WTC11 (cell line): ENCODE results near the gene FAM161A.

Experiments
- CBFB ChIP-seq: sonication (generic); formaldehyde crosslinking; IDR thresholded peaks from 2 replicates; pipeline ENCODE4 v1.8.1; 2022; ENCODE audit warnings: mild to moderate bottlenecking, low read depth, missing genetic modification reagents
- CTCF ChIP-seq: fragments of 200-600 bp; IDR thresholded peaks from 2 replicates; pipeline ENCODE4 v1.8.0; 2022; ENCODE audit warnings: antibody characterized with exemption
- E2F1 ChIP-seq: sonication (generic); formaldehyde crosslinking; IDR thresholded peaks from 2 replicates; pipeline ENCODE4 v1.8.0; 2022; ENCODE audit warnings: mild to moderate bottlenecking, missing genetic modification reagents
- ELF4 ChIP-seq: sonication (generic); formaldehyde crosslinking; IDR thresholded peaks from 2 replicates; pipeline ENCODE4 v1.8.1; 2022; ENCODE audit warnings: low read depth, mild to moderate bottlenecking, moderate library complexity, missing genetic modification reagents
- EMX1 ChIP-seq: fragments of 250-450 bp; sonication (Bioruptor Pico); IDR thresholded peaks from 2 replicates; pipeline ENCODE4 v1.8.0; 2021; ENCODE audit warnings: mild to moderate bottlenecking
- ETV6 ChIP-seq: sonication (generic); formaldehyde crosslinking; IDR thresholded peaks from 2 replicates; pipeline ENCODE4 v1.8.1; 2022; ENCODE audit warnings: mild to moderate bottlenecking, missing genetic modification reagents
- FOXJ3 ChIP-seq: sonication (generic); formaldehyde crosslinking; IDR thresholded peaks from 2 replicates; pipeline ENCODE4 v1.9.0; 2021; ENCODE audit warnings: missing genetic modification reagents, mild to moderate bottlenecking, borderline replicate concordance
- FOXP1 ChIP-seq: sonication (generic); formaldehyde crosslinking; IDR thresholded peaks from 2 replicates; pipeline ENCODE4 v1.8.0; 2022; ENCODE audit warnings: missing genetic modification reagents, mild to moderate bottlenecking, moderate library complexity, borderline replicate concordance
- GRHL2 ChIP-seq: fragments of 250-450 bp; sonication (Bioruptor Pico); IDR thresholded peaks from 2 replicates; pipeline ENCODE4 v1.8.0; 2022; ENCODE audit warnings: mild to moderate bottlenecking, moderate library complexity; ENCODE audit not compliant: insufficient replicate concordance, severe bottlenecking
- NFATC4 ChIP-seq: fragments of 250-450 bp; sonication (Bioruptor Pico); IDR thresholded peaks from 2 replicates; pipeline ENCODE4 v1.9.0; 2021; ENCODE audit warnings: mild to moderate bottlenecking
- SMAD3 ChIP-seq: sonication (generic); formaldehyde crosslinking; IDR thresholded peaks from 2 replicates; pipeline ENCODE4 v1.8.0; 2022; ENCODE audit warnings: missing genetic modification reagents, mild to moderate bottlenecking, borderline replicate concordance
- ZNF232 ChIP-seq: sonication (generic); formaldehyde crosslinking; IDR thresholded peaks from 2 replicates; pipeline ENCODE4 v1.8.0; 2022; ENCODE audit warnings: mild to moderate bottlenecking, missing genetic modification reagents
- ZNF281 ChIP-seq: sonication (generic); formaldehyde crosslinking; IDR thresholded peaks from 2 replicates; pipeline ENCODE4 v1.8.0; 2023; ENCODE audit warnings: mild to moderate bottlenecking, missing genetic modification reagents
- ZNF317 ChIP-seq: sonication (generic); formaldehyde crosslinking; IDR thresholded peaks from 2 replicates; pipeline ENCODE4 v1.8.1; 2023; ENCODE audit warnings: low read depth, mild to moderate bottlenecking, moderate library complexity, missing genetic modification reagents, borderline replicate concordance

DNA sequence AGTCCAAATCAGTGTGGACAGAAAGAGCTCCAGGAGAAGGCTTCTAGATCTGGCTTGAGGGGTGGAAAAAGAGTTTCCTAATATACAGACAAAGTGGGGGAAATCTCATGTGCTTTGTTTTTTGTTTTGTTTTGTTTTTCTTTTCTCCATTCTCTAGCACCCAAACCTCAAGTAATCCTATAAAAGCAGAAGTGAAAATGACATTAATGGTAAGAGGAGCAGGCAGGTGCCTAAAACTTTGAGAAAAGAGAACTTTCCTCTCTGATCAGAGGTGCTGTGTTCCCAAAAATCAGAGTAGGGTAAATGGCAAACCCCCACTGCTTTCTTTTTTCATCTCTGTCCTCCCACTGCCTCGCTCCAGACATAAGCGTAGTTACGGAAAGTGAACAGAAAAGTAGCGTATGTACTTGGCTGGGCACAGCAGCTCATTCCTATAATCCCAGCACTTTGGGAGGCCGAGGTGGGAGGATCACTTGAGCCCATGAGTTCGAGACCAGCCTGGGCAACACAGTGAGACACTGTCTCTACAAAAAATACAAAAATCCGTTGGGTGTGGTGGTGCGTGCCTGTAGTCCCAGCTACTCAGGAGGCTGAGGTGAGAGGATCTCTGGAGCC lies 77.8 kb downstream of the FAM161A start:
- no peak for TF ChIP-seq CTCF
- TF ChIP-seq ZNF281, result no peak
- no peak for TF ChIP-seq ZNF232 (CRISPR knock-in tag)
- no peak for TF ChIP-seq FOXJ3 (CRISPR knock-in tag)
- no peak for TF ChIP-seq SMAD3
- no peak for TF ChIP-seq CBFB (CRISPR knock-in tag)
- no peak for TF ChIP-seq ELF4
- TF ChIP-seq FOXP1 (CRISPR knock-in tag), result no peak
- no peak for TF ChIP-seq NFATC4 (CRISPR knock-in tag)
- TF ChIP-seq EMX1, result no peak
- no peak for TF ChIP-seq E2F1
- no peak for TF ChIP-seq ETV6
- no peak for TF ChIP-seq GRHL2 (CRISPR knock-in tag)
- no peak for TF ChIP-seq ZNF317
